ENCODE measurements around the gene TMIGD1. TPM values are rescaled to one million over a fixed set of nuclear protein-coding genes. Genes with fewer than 3 reads are reported as not detected.

The TMIGD1 gene
- total RNA-seq, 4 donors from 2014 or later = not detected

- TF ChIP-seq, protein P1, sequence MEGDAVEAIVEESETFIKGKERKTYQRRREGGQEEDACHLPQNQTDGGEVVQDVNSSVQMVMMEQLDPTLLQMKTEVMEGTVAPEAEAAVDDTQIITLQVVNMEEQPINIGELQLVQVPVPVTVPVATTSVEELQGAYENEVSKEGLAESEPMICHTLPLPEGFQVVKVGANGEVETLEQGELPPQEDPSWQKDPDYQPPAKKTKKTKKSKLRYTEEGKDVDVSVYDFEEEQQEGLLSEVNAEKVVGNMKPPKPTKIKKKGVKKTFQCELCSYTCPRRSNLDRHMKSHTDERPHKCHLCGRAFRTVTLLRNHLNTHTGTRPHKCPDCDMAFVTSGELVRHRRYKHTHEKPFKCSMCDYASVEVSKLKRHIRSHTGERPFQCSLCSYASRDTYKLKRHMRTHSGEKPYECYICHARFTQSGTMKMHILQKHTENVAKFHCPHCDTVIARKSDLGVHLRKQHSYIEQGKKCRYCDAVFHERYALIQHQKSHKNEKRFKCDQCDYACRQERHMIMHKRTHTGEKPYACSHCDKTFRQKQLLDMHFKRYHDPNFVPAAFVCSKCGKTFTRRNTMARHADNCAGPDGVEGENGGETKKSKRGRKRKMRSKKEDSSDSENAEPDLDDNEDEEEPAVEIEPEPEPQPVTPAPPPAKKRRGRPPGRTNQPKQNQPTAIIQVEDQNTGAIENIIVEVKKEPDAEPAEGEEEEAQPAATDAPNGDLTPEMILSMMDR (IDR thresholded peaks at IDR 0.05; ENCODE audit: low read depth) = no peak
These were observed 44.5 kb upstream of the TMIGD1 start for GRCh38 chr17:30378241-30378824.

- TF ChIP-seq, protein P1 (IDR thresholded peaks at IDR 0.05; ENCODE audit: low read depth) = no peak
These were observed 43.9 kb upstream of the TMIGD1 start for GRCh38 chr17:30377574-30378240.

GRCh38 chr17:30376621-30377452, 43.0 kb upstream of the TMIGD1 start:
- TF ChIP-seq, protein P1 (IDR thresholded peaks at IDR 0.05; ENCODE audit: low read depth) = no peak

GRCh38 chr17:30375661-30376060, 41.8 kb upstream of the TMIGD1 start:
- TF ChIP-seq, protein P1 (IDR thresholded peaks at IDR 0.05; ENCODE audit: low read depth) = no peak

GRCh38 chr17:30372755-30373154, 38.9 kb upstream of the TMIGD1 start:
- TF ChIP-seq, protein P1 (IDR thresholded peaks at IDR 0.05; ENCODE audit: low read depth) = no peak

- TF ChIP-seq, protein P1 (IDR thresholded peaks at IDR 0.05; ENCODE audit: low read depth) = no peak
These were observed 36.1 kb upstream of the TMIGD1 start for GRCh38 chr17:30369995-30370394.
